Suprapubic skin (tissue), 3 donors: ENCODE measurements around the gene GPSM3.

Experiments used
- EP300 ChIP-seq: sonication (generic); formaldehyde crosslinking; IDR thresholded peaks from one replicate; pipeline ENCODE4 v1.6.1; 2017; ENCODE audit warnings: antibody characterized with exemption
- TF ChIP-seq, protein P1 (sequence below), 2 donors: fragments of 200-600 bp in 1 of 2; fragments of 450-650 bp in 1 of 2; sonication (generic) in 1 of 2; IDR thresholded peaks; one replicate each; pipeline ENCODE4 v1.5.1; 2016 to 2019; ENCODE audit warnings: antibody characterized with exemption in 2 of 2, mild to moderate bottlenecking in 1 of 2, moderate library complexity in 1 of 2

DNA sequence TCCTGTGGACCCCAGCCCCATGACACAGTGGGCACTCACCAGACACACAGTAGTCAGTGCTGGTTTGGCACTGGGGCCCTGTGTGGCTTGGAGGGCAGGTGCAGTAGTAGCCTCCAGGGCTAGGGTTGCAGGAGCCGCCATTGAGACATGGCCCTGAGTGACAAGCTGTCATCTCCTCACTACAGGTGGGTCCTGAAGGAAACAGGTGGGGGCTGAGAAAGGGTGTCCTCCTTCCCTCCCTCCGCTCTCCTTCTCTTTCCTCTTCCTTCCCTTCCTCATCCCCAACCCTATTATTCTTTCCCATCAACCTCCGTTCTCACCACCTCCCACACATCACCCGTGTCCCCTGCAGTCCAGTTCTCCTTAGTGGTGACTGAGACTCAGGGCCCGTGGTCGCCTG is 21.2 kb upstream of the GPSM3 start:
- TF ChIP-seq EP300, result no peak
- TF ChIP-seq, protein P1, sequence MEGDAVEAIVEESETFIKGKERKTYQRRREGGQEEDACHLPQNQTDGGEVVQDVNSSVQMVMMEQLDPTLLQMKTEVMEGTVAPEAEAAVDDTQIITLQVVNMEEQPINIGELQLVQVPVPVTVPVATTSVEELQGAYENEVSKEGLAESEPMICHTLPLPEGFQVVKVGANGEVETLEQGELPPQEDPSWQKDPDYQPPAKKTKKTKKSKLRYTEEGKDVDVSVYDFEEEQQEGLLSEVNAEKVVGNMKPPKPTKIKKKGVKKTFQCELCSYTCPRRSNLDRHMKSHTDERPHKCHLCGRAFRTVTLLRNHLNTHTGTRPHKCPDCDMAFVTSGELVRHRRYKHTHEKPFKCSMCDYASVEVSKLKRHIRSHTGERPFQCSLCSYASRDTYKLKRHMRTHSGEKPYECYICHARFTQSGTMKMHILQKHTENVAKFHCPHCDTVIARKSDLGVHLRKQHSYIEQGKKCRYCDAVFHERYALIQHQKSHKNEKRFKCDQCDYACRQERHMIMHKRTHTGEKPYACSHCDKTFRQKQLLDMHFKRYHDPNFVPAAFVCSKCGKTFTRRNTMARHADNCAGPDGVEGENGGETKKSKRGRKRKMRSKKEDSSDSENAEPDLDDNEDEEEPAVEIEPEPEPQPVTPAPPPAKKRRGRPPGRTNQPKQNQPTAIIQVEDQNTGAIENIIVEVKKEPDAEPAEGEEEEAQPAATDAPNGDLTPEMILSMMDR (IDR thresholded peaks at IDR 0.05), result no peak
